ELR (cell line): ENCODE results near the gene CPSF6.
"Not testable (repeated sequence)": the region's sequence is repeated elsewhere in the genome, so short reads cannot be mapped to it uniquely, and the experiment has no call there.

Experiments used
- DNase-seq: peaks from one replicate; pipeline ENCODE4 v3.0.0-alpha.2; 2015; ENCODE audit warnings: low read depth

Gene CPSF6

DNA sequence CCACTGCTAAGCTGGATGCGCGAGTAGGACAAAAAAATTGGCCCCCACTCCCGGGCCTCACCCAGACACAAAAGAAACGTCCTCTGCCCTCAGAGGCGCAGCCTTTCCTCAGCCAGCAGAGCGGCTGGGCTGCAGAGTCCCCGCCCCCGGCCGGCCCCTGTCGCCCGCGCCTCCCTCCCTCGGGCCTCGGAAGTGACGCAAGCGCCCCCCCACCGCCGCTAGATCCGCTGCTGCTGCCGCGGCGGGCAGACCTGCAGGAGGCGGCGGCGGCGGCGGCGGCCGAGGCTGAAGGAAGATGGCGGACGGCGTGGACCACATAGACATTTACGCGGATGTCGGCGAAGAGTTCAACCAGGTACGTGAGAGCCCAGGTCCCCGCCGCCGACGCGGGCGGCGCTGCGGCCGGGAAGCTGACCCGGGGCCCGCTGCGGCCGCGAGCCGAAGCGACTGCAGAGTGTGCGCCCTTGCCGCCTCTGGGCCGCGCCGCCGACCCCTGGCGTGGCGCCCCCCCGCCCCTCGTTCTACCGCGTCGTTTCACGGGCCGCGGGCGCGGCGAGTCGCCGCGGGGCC is at the start of gene CPSF6:
TSS of gene CPSF6 (plus strand) at position 218 of the 570 bp plus-strand sequence. CDS start at position 296, 78 bp downstream.
- DNase-seq = peak; percentile 95

GRCh38 chr12:69196302-69197288 is 42.8 kb upstream of the CPSF6 start:
- DNase-seq = peak; percentile 15

GRCh38 chr12:69199976-69200375 is 39.4 kb upstream of the CPSF6 start:
- DNase-seq = not testable (repeated sequence)

DNA sequence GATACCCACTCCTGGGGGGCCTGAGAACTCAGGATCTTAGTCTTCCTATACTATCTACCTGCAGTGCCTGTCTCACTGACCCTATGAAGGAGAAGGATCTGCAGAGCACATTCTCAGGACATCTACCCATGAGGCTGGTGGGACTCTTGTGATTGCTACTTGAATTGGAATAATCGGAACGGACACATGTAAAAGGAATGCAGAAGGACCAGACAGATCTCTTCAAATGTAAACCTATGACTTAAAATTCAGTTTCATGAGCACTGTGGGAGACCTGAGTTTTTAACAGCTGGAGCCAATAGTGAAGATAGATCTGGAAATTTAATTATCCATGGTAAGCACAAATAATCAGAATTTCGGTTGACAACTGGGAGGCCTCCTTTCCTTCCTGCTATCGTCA is 35.2 kb upstream of the CPSF6 start:
- DNase-seq = no peak

GRCh38 chr12:69210661-69211060 is 28.7 kb upstream of the CPSF6 start:
- DNase-seq = no peak

DNA sequence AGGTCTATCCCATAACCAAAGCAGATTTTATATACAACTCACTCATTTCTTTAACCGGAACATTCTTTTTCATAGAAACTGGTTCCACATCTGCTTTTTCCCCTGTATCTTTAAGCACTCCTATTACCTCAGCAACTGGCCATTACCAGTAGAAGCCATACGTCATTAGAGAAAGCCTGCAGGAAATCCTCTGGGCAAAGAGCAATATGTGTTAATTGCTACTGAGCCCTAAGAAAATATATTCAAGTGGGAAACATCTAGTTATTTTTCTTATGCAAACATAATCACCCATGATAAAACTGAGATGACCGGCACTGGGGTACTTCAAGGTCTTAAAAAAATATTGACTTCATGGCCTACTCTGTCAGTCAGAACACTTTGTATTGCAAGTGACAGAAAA is 28.2 kb upstream of the CPSF6 start:
- DNase-seq = no peak

GRCh38 chr12:69214169-69214568 is 25.2 kb upstream of the CPSF6 start:
- no peak for DNase-seq

- no peak for DNase-seq
Measured at GRCh38 chr12:69225251-69225910, 14.0 kb upstream of the CPSF6 start.

- DNase-seq = no peak
Measured at GRCh38 chr12:69231479-69231878, 7.9 kb upstream of the CPSF6 start.

DNA sequence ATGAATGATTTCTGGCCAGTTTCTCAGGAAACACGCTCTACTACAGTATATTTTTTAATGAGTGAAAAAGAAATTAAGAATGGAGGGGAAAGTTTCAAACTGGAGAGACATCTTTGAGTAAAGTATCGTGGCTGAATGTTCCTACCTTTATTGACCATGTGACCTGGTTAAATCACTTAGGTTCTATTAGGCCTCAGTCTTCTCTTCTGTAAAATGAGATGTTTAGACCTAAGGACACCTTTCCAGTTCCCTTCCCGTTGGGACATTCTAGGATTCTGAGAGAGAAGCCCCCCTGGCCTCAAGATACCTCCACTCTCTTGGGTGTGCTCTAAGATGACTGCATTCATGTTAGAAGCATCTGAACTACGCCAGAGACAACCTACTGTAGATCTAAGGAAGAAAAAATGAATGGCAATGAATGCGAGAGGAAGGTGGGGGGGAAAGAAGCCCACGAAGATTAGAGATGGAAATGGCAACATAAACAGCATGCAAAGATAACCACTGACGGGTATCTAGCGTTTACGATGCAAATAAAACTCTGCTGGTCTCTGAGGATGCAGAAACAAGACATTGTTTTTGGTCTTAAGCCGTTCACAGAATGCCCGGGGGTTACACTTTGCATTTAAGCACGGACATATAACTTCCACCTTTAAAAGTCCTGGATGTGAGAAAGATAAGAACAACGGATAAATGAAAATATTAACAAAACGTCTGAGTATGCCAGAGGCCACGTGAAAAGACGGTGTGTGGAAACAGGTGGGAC is 599 bp upstream of the CPSF6 start:
- peak; percentile 14 for DNase-seq

DNA sequence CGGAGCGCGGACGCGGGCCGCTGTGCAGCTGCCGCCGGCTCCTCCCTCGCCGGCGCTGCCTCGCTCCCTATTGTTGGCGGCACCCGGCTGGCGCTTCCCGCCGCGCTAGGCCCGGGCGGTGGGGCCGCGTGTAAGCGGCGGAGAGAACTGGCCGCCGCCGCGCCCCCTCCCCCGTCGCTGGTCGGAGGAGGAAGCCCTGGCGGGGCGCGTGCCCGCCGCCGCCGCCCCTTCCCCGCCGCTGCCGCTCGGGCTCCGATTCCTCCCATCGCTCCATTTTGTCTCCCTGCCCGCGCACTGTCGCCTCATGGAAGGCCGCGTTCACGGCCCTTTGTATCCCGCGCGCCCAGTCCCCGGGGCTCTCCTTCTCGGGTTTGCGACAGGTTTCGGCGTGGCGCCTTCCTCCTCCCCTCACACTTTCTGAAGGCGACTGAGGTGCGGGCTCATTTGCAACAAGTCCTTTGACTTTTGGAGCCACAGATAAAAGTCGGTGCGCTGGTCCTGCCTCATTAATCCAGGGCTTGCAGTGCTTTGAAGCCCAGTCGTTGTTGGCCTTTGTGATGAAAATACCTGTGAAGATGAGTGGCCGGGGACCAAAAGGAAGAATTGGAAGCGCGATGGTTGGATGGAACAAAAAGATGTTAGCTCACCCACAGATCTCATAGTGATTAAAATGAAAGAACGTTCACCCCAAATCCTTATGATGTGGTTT is 707 bp downstream of the CPSF6 start:
- peak; percentile 51 for DNase-seq

DNA sequence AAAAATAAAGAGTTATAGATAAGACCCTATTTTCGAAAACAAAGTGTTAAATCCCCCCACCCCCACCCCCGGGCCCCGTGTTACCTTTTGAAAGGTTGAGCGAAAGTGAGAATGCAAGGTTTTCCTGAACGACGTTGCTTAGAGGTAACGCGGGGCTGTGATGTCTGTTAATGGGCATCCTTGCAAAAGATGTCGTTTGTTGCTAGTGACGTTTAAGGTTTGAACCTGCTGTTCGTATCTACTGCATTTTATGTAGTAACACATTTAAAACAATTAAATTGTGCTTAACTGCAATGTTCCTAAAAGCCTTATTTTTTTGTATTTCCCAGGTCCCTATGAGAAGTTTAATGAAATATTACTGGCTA is 1.2 kb downstream of the CPSF6 start:
- peak; percentile 46 for DNase-seq

DNA sequence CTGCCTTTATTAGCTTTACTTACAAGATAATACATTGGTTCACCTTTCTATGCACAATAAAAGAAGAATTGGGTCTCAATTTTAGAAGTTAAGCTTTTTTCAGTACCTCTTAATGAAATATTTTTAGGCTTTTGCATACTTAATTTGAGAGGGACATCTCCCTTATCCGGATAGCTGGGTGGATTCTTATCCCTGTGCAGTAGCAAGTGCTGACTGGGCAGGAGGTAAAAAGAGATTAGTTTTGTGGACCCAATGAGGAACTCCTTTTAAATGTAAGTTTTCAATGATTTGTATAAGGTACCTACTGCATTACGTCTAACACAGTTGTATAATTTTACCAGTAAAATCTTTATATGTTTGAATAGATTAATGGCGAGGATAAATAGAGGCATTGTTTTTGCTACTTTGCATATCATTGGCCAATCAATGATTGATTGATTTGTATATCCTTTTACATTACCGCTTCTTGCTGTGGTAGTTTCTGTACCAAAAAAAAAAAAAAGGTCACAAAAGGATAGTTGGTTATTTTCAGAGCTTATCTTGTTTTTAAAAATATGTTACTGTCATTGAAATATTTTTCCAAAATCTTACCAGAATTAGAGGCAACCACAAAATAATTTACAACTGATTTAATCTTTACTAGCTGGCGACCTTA is 2.2 kb downstream of the CPSF6 start:
- DNase-seq = peak; percentile 9

GRCh38 chr12:69243099-69244084 is 4.0 kb downstream of the CPSF6 start:
- no peak for DNase-seq

DNA sequence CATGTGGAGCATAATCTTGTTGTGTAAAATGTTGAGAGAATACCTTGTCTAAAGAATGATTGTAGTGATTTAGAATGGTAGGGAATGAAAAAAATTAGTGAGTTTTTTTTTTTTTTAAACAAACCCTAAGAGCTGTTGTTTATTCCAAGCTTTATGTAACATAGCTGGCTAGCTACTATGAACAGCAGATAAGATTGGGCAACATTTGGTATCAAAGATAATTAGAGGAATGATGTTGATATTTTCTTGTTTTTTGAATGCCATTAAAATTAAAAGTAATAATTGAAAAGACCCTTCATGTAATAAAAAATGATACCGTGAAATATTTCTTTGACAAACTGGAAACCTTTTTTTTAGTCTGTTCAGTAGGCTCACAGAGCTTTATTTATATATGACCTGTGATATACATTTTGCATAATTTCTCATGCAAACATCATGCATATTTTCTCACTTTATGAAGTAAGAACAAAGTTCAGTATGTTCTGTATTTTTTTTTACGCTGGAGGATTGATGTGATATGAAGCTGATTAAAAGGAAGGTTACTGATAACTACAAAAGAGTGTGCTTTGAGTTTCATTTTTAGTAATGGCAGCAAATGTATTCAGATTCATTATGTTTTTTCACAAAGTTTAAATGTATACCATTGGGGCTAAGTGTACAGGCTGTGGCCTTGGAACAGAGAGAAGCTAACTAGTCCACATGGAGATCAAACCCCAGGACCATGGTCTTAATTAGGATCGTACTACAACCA is 8.1 kb downstream of the CPSF6 start:
- DNase-seq = no peak

DNA sequence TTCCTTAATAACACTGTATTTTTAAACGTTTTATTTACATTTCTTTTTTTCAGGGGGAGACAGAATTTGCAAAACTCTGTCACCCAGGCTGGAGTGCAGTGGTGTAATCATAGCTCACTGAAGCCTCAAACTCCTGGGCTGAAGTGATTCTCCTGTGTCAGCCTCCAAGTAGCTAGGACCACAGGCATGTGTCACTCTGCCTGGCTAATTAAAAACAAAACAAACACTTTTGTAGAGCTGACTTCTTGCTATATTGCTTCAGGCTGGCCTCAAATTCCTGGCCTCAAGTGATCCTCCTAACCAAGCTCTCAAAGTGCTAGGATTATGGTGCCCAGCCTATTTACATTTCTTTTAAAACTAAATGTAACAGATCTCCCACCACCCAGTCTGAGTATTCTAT is 12.7 kb downstream of the CPSF6 start:
- DNase-seq = peak; percentile 20

- DNase-seq = peak; percentile 65
Measured at GRCh38 chr12:69254046-69254445, 14.7 kb downstream of the CPSF6 start.

GRCh38 chr12:69254862-69255261 is 15.5 kb downstream of the CPSF6 start:
- no peak for DNase-seq

- DNase-seq = no peak
Measured at GRCh38 chr12:69258655-69259054, 19.3 kb downstream of the CPSF6 start.
